Adipose tissue (tissue), 3 donors: ENCODE data around the gene SNAI3. TPM values are rescaled to one million over a fixed set of nuclear protein-coding genes. Genes with fewer than 3 reads are reported as not detected.
A peak's percentile ranks its signal among the peaks of the same experiment; 100 is the strongest.

ENCODE experiments used
- H3K27ac ChIP-seq: one replicate; pipeline ENCODE4 v1.5.1; 2013; ENCODE audit warnings: low read depth, low read length
- WGBS, 3 donors: extraction: QIAGEN DNeasy Blood & Tissue Kit; methylation state at CpG; one replicate each; pipeline ENCODE4 v1.1.7; 2013; 5-methylcytosine and 5-hydroxymethylcytosine counted together
- polyA plus RNA-seq, 3 donors: library from polyadenylated mRNA; stranded (reverse); fragments of 200-250 nt; gene quantifications; one replicate each; pipeline ENCODE4 v1.2.3, GENCODE V29; 2013
- donor health status: healthy with polysubstance abuse.
- donor health status: Bipolar disorder and iron deficiency.
- donor health status: healthy.

SNAI3 gene
- polyA plus RNA-seq, 3 donors, result 0.22 to 0.71 (median 0.45) TPM

DNA sequence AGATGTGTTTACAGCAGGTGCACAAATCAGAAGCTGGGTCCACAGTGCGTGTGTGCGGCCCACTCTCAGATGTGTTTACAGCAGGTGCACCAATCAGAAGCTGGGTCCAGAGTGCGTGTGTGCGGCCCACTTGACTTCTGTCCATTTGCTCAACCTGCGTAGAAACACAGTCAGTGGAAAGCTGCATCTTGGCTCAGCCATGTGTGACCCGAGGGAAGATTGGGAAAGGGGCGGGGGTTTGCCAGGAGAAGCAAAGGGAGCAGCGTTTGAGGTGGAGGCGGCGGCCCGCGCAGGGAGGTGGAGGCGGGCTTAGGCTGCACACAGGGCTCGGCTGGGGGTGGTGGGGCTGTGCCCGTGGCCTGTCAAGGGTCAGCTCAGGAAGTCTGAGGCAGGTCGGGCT is 24.2 kb upstream of the SNAI3 start:
- WGBS, 3 donors, result 64 to 85% (median 69%) methylated on average over 15 to 16 of the region's 16 CpGs
- no peak overlapping the region for H3K27ac ChIP-seq

DNA sequence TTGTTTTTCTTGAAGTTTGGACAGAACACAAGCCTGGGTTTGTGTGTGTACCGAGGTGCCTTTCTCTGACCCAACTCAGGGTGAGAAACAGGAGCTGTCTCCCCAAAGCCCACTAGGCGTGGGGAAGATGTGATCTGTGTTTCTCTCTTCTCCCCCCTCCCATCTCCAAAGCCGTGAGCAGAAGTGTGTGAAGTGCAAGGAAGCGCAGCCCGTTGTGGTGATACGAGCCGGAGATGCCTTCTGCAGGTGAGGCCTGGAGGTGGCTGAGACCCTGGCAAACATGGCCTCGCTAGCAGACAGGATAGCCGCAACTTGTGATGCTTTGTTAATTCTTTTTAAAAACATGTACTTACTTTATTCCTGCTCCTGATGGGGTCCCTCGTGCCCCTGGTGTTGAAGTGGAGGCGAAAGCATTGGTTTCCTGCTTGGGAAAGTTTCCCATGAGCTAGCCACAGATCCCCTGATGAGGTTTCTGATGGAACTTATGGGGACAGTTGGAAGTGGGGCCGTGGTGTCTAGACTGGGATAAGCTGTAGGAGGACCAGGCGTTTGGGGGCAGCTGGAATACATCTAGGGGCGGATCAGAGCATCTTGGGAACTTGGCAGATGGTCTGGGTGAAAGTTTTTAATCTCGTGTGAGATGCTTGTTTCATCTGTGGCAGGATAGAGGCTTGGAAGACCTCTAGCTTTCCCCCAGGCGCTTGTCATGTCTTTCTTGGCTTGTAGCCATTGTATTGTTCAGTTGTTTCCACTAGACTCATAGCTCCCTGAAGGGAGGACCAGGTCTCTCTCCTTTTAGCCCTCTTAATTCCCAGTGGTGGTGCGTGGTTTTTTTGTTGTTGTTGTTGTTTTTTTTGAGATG is 20.9 kb upstream of the SNAI3 start:
- 29 to 42% (median 35%) methylated on average over 17 of the region's 17 CpGs for WGBS, 3 donors
- H3K27ac ChIP-seq, result no peak overlapping the region

- H3K27ac ChIP-seq, result no peak within 1 kb of the TSS
- 0 to 1% (median 0%) methylated on average over 65 to 86 of the region's 86 CpGs for WGBS, 3 donors
These were observed 20.1 kb upstream of the SNAI3 start, which contains the start of the genes CTU2 and RNF166 for GRCh38 chr16:88706229-88706964. Gene CTU2, plus strand, starts transcription at chr16:88706503. Its CDS starts 28 bp downstream, at chr16:88706531. Gene RNF166, minus strand, starts transcription at chr16:88706408. Its CDS starts 83 bp downstream, at chr16:88706325.

- H3K27ac ChIP-seq, result no peak overlapping the region
These were observed 19.5 kb upstream of the SNAI3 start for GRCh38 chr16:88705801-88706228.

GRCh38 chr16:88705076-88705684 is 18.9 kb upstream of the SNAI3 start:
- 22 to 27% (median 26%) methylated on average over 9 of the region's 9 CpGs for WGBS, 3 donors
- no peak overlapping the region for H3K27ac ChIP-seq

More at GRCh38 chr16:88705801-88706228, 19.5 kb upstream of the SNAI3 start:
- WGBS, 3 donors, result 0% methylated on average over 39 to 57 of the region's 57 CpGs

- no peak overlapping the region for H3K27ac ChIP-seq
- WGBS, 3 donors, result 34 to 74% (median 41%) methylated on average over 25 to 26 of the region's 26 CpGs
These were observed 17.4 kb upstream of the SNAI3 start for GRCh38 chr16:88703486-88704309.

DNA sequence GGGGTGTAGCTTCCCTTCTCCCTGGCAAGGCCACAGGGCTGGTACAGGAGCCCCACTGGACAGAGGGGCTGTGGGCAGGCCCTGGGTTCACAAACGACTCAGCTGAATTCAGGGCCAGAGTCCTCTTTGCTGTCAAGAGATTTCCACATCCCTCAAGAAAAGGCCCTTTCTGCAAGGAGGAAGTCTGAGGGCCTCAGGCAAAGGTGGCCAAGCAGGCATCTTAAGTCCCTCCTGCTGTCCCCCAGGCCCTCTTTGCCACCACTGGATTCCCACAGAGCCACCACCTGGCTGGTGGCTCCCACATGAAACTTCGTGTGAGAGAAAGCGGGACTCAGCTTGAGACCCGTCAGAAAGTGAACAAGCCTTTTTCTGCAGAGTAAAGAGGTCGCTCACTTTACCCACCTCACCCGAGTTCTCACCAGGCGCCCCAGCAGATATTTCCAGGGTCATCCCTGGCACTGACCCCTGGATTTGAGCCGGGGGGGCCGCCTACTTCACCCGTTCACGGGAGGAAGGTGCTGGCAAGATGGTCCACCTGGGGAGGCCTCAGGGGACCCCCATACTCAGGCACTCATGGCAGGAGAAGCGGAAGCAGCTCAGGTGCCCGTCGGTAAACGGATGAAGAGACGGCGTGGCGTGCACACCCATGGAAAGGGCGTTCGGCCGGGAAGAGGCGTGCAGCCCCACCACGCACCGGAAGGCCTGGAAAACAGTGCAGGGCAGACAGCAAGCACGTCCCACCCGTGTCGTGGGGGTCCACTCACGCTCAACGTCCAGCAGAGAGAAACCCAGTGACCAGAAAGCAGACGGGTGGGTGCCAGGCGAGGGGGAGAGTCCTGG is 16.3 kb upstream of the SNAI3 start:
- 66 to 80% (median 71%) methylated on average over 31 of the region's 31 CpGs for whole genome bisulfite sequencing, 3 donors
- no peak overlapping the region for H3K27ac ChIP-seq

GRCh38 chr16:88701581-88702370 is 15.5 kb upstream of the SNAI3 start:
- 49 to 78% (median 53%) methylated on average over 28 to 30 of the region's 30 CpGs for WGBS, 3 donors
- H3K27ac ChIP-seq, result no peak overlapping the region

DNA sequence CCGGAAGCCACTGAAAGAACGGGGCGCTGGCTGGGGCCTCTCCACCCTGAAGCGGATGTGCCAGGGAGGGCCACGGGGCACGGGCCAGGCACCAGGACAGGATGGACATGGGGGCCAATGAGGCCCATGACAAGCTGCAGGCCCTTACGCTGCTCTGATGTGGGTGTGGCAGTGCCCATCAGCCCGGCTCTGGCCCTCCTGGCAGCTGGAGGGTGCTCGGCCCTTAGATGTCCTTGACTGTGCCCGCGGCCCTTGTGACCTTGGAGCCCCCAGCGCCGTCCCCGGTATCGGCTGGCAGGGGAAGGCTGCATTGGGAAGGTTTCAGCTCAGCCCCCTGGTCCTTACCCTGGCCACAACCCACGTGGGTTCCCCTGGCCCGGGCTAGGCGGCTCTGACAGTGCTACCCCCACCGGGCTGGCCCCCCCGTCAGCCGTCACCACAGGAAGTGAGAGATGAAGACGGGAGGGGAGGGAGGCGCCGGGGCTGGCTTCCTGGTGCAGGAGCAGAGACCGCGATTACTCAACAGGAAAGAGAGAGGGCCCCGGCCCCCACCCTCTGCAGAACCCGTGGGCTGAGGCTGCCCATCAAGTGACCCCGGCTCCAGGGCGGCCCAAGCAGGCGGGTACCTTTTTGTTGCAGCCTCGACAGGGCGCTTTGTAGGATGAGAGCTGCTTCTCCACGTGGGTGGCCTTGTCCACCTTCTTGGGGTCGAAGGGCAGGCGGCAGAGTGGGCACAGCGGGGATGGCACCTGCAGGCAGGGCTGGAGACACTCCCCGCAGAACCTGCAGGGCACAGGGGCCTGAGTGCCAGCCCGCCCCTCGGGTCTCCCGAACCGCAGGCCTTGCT is 14.6 kb upstream of the SNAI3 start:
- H3K27ac ChIP-seq, result peak overlapping the region; percentile 77
- 31 to 64% (median 32%) methylated on average over 39 to 42 of the region's 42 CpGs for WGBS, 3 donors

DNA sequence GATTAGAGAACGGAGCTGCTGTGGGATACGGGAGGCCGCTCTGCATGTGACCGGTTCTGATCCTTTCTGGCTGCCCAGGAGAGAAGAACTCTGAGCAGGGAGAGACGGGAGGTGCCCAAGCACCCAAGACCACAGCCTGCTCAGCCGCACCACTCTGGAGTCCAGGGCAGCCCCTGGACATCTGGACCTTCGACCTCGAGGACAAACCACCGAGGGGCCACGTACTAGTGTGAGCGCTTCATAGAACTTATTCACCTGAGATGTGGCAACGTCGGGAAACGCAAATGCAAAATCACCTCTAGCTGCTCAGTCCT is 14.0 kb upstream of the SNAI3 start:
- H3K27ac ChIP-seq, result peak overlapping the region; percentile 77
- WGBS, 3 donors, result 50 to 79% (median 55%) methylated on average over 14 of the region's 14 CpGs

DNA sequence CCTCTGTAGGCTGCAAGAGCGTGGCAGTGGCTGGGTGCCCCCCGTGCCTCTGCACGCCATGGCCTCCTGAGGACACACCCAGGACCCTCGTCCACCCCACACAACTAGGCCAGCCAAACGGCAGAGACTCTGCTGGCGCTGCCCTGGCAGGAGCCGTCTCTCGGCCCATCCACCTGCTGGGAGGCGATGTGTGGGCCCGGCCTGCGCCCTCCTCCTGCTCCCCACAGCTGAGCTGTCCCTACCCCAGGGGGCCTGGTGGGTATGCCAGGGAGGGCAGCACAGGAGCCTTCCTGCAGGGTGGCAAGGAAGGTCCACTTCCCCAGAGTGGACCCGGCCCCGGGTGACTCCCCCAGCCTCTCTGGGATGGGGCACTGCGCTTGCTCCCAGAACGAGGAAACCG is 12.9 kb upstream of the SNAI3 start:
- H3K27ac ChIP-seq, result no peak overlapping the region
- 90 to 97% (median 91%) methylated on average over 15 to 16 of the region's 16 CpGs for WGBS, 3 donors

DNA sequence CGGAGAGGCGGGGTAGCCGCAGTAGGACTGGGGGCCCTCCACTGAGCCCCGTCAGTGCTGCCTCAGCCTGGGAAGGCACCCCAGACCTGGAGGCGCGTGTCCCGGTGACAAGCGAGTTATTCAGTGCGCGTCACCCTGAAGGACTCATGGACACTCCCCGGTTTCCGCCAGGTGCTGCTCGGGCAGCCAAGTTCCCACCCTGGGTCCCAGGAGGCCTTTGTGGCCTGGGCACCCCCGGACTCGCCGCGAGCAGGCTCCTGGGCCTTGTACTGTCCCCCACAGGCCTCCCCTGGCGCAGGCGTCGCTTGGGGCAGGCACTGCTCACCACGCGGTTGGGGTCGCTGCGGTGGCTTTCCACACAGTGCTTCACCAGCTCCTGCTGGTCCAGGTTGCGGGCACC is 12.3 kb upstream of the SNAI3 start:
- H3K27ac ChIP-seq, result no peak overlapping the region
- WGBS, 3 donors, result 93 to 96% (median 96%) methylated on average over 22 to 25 of the region's 25 CpGs

DNA sequence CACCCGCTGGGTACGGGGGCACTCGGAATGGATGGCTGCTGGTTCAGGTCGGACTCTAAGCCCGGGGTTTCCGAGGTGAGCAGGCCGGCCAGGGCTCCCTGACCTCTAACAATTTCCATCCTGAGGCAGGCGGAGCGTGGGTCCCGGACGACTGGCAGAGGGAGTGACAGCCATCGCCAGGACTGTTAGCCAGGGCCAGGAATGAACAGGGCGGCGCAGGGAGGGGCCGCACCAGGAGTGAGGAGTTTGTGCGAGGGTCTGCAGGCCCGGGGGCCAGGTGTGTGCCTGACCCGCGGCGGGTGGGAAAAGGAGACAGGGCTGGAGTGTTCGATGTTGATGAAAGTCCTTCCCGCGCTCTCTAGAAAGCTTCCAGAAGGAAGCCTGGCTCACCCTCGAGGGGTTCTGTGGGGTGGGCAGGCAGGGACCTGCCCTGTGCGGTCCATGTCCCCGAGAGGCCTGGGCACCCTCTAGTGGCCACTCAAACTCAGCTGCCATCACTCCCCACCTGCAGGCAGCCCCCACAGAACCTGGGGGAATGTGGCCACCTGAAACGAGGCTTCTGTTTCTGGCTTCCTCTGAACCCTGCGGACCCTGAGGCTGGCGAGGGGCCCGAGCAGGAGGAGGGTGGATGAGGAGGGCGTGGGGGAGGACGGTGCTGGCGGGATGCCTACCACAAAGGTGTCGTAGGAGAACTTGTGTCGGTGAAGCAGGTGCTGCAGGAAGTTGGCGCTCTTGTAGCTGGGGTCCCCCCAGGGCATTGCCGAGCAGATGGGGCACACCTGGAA is 11.7 kb upstream of the SNAI3 start:
- WGBS, 3 donors, result 84 to 88% (median 87%) methylated on average over 37 of the region's 37 CpGs
- H3K27ac ChIP-seq, result no peak overlapping the region

DNA sequence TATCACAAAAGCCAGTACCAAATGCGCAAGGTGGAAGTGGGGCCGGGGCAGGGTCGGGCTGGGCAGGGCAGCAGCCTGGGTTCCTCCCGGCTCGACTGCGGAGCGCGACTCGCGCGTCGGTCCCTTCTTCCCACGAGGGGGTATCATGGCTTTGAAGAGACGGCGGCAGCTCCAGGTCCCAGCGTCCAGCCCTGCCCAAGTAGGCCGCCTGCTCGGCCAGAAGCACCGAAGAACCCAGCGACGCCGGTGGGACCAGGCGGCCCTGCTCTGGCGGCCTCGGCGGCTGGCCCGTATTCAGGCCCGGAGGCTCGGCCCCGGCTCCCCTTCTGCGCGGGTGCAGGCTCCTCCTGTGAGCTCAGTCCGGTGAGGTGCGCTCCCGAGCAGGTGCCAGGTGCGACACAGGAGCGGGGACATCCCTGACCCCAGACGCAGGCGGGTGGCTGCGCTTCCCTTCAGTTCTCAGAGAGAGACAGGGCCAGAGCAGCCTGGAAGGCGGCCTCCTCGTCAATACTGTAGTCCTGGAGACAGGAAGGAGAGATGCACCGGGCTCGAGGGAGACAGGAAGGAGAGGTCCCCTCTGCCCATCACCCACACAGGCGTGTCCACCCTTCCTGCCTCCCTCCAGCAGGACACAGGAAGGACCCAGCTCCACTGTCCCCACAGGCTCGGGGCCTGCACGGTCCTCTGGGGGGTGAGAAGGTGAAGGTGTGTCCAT is 11.0 kb upstream of the SNAI3 start:
- no peak overlapping the region for H3K27ac ChIP-seq
- WGBS, 3 donors, result 87 to 93% (median 92%) methylated on average over 44 to 47 of the region's 47 CpGs

DNA sequence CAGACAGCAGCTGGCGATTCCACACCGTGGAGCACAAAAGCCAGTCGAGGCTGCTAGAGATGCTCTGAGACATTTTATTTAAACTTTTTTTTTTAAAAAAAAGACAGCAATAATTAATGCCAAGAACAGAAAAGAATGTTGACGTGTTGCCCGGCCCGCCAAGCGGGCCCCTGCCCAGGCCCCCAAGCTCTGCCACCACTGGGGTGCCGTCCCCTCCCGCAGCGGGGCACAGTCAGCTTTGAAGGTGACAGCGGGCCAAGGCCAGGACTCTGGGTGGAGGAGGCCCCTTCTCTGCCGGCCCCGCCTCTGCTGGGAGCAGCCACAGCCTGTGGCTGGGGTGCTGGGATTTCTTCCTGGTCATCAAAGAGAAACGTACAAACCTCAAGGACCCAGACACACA is 10.1 kb upstream of the SNAI3 start:
- WGBS, 3 donors, result 86 to 87% (median 87%) methylated on average over 14 of the region's 14 CpGs
- no peak overlapping the region for H3K27ac ChIP-seq
